PFSK-1 (cell line): ENCODE results near the gene ABHD17A.

Experiments used
- FOXP2 ChIP-seq: optimal IDR thresholded peaks from 2 replicates; pipeline ENCODE3; 2011; ENCODE audit warnings: borderline replicate concordance, control low read depth, inconsistent platforms; ENCODE audit not compliant: insufficient read depth; ENCODE audit errors: extremely low read length, extremely low read depth
- POLR2AphosphoS5 ChIP-seq: IDR thresholded peaks from 2 replicates; pipeline ENCODE4 v1.6.1; 2012; ENCODE audit warnings: low read depth, mild to moderate bottlenecking, control low read depth, low read length, moderate library complexity
- REST ChIP-seq, 2 experiments: IDR thresholded peaks; 2 replicates each; pipeline versions ENCODE4 v1.6.1 to v1.8.0; 2011 to 2012; ENCODE audit warnings: low read depth in 2 of 2, low read length in 2 of 2, control low read depth in 1 of 2, inconsistent platforms in 1 of 2, mild to moderate bottlenecking in 1 of 2, moderate library complexity in 1 of 2; ENCODE audit not compliant: insufficient read depth in 1 of 2

GRCh38 chr19:1830978-1831377 lies 54.3 kb downstream of the ABHD17A start:
- TF ChIP-seq POLR2AphosphoS5 (no peak), REST (IDR thresholded peaks at IDR 0.05; ENCODE audit: insufficient read depth in 1 of 2, low read depth in 2 of 2, low read length in 2 of 2) (no peak), FOXP2 (no peak)
